Erythroblast (primary cell): Measurements from ENCODE around the gene ANKRD63.

Experiments
- GATA1 ChIP-seq: IDR thresholded peaks from 2 replicates; pipeline ENCODE4 v1.6.1; 2011; ENCODE audit warnings: low read depth, mild to moderate bottlenecking, control low read depth, low read length, moderate library complexity
- POLR2A ChIP-seq: IDR thresholded peaks from 2 replicates; pipeline ENCODE4 v1.6.1; 2011; ENCODE audit warnings: mild to moderate bottlenecking, low read length

DNA sequence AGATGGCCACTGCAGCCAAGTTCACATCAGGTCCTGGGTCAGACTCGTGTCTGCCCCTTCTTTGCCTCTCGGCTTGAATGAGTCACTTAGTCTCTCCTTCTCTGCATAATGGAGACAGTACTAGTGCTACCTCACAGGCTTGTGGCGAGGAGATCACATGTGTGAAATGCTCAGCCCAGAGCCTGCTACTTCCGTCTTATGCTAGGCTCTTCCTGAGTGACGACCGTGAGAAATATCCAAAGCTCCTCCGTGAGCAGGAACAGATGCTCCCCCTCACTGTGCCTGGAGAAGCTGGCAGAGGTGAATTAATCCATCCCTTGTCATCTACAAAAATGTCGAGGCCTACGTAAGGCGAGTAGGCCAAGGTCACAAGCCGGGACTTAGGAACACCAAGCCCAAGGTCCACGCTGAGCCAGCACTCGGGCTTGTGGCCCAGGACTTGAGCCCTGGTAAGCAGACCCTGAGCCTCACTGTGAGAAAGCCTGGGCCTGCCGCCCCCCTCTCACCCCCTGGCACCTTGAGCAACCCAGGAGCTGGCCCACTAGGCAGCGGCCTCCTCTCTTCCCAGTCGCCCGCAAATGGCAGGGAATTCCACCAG lies 26.1 kb downstream of the ANKRD63 start:
- TF ChIP-seq POLR2A (no peak), GATA1 (no peak)
